ENCODE results near the gene SLC44A3. TPM values are rescaled to one million over a fixed set of nuclear protein-coding genes. Genes with fewer than 3 reads are reported as not detected.
"Not testable (repeated sequence)": the region's sequence is repeated elsewhere in the genome, so short reads cannot be mapped to it uniquely, and the experiment has no call there.

SLC44A3 gene
- total and polyA plus RNA-seq, 7 experiments from 2014 or later, result 0.24 to 1.0 TPM; not detected in 5

DNA sequence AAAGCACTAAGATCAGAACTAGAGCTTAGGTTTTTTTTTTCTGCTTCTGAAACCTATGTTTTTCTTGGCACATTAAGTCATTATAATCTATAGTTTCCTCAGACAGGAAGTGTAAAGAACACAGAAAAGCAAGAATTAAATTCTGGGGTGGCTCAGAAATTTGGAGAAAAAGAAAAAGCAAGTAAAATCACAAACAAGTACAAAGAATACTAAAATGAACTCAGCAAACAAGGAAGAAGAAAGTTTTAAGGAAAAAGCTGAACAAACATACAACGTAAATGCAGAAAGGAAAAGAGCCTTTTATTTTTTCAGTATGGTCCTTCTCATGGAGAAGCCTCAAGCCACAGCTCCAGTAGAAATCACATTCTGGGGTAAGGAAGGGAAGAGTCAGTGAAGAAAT lies 115.3 kb downstream of the SLC44A3 start:
- Histone ChIP-seq H3K4me3 (ENCODE audit: low read length) (no peak overlapping the region), H3K27ac (ENCODE audit: low read depth, low read length) (no peak overlapping the region), H3K4me1 (ENCODE audit: control insufficient read depth in 2 of 2, insufficient read depth in 2 of 2, low read length in 2 of 2) (no peaks in the 10 kb centered on the region), H3K9me3 (ENCODE audit: control insufficient read depth in 2 of 3, low read length in 3 of 3) (no peaks in the 10 kb centered on the region), H3K36me3 (ENCODE audit: control insufficient read depth in 2 of 3, insufficient read depth in 3 of 3, low read length in 3 of 3) (no peaks in the 10 kb centered on the region), H3K27me3 (ENCODE audit: control insufficient read depth in 2 of 2, insufficient read depth in 2 of 2, low read length in 2 of 2) (no peaks in the 10 kb centered on the region)
- Mint-ChIP-seq H3K4me1 (peaks cover 3 to 19% (median 10%) of the 10 kb centered on the region in 7 donors), H3K27me3 (peaks cover 0 to 12% (median 5%) of the 10 kb centered on the region in 5 donors), H3K9me3 (no peaks in the 10 kb centered on the region), H3K27ac (peak overlapping the region in 5 of 9 donors; percentile 5 to 63 (median 11)), H3K36me3 (peaks cover 0 to 4% (median 0%) of the 10 kb centered on the region in 5 donors), H3K4me3 (peak overlapping the region in 1 of 10 donors; percentile 4)
- ChIA-PET CTCF (interaction anchor here (1.6 kb wide), 1 partner anchor 11 kb away, joined by 3 read pairs; no protein-coding TSS in a partner anchor), POLR2A (no interaction called here)
- DNase-seq (no peak), ATAC-seq (no peak)
- intact Hi-C loops (cut with micrococcal nuclease), result no loop called here

GRCh38 chr1:94936861-94937620 lies 116.9 kb downstream of the SLC44A3 start:
- Histone ChIP-seq H3K27me3 (ENCODE audit: control insufficient read depth in 2 of 2, insufficient read depth in 2 of 2, low read length in 2 of 2) (no peaks in the 10 kb centered on the region), H3K4me3 (ENCODE audit: low read length) (no peak overlapping the region), H3K4me1 (ENCODE audit: control insufficient read depth in 2 of 2, insufficient read depth in 2 of 2, low read length in 2 of 2) (no peaks in the 10 kb centered on the region), H3K36me3 (ENCODE audit: control insufficient read depth in 2 of 3, insufficient read depth in 3 of 3, low read length in 3 of 3) (no peaks in the 10 kb centered on the region), H3K27ac (ENCODE audit: low read depth, low read length) (no peak overlapping the region), H3K9me3 (ENCODE audit: control insufficient read depth in 2 of 3, low read length in 3 of 3) (no peaks in the 10 kb centered on the region)
- DNase-seq, result no peak
- Mint-ChIP-seq H3K4me3 (no peak overlapping the region), H3K4me1 (peaks cover 3 to 19% (median 10%) of the 10 kb centered on the region in 7 donors), H3K27me3 (peaks cover 0 to 13% (median 5%) of the 10 kb centered on the region in 5 donors), H3K9me3 (no peaks in the 10 kb centered on the region), H3K36me3 (peaks cover 0 to 4% (median 0%) of the 10 kb centered on the region in 5 donors), H3K27ac (no peak overlapping the region)
- CTCF ChIA-PET, result interaction anchor here (0.6 kb wide), 1 partner anchor 105 kb away, joined by 3 read pairs; no protein-coding TSS in a partner anchor
- intact Hi-C loops (cut with micrococcal nuclease), result no loop called here
- POLR2A ChIA-PET, result no interaction called here
- ATAC-seq, result no peak

DNA sequence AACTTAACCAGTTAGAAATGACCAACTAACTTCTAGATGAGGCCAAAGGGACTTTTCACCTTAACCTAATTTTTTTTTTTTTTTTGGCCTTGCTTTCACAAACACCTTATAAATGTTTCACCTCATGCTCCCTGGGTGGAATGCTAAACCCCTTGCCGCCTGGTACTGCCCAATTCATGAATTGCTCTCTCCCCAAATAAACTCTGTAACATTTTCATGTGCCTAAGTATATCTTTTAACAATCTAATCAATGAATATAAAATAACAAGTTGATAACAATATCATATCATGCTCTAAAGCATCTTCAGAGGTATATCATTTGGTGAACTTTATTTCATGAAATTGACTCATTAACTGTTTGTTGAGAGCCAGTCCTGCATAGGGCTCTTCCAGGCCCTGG lies 117.7 kb downstream of the SLC44A3 start:
- Mint-ChIP-seq H3K9me3 (no peaks in the 10 kb centered on the region), H3K27me3 (peaks cover 0 to 14% (median 5%) of the 10 kb centered on the region in 5 donors), H3K4me3 (no peak overlapping the region), H3K4me1 (peaks cover 3 to 19% (median 10%) of the 10 kb centered on the region in 7 donors), H3K27ac (no peak overlapping the region), H3K36me3 (peaks cover 0 to 4% (median 0%) of the 10 kb centered on the region in 5 donors)
- Histone ChIP-seq H3K27ac (ENCODE audit: low read depth, low read length) (no peak overlapping the region), H3K27me3 (ENCODE audit: control insufficient read depth in 2 of 2, insufficient read depth in 2 of 2, low read length in 2 of 2) (no peaks in the 10 kb centered on the region), H3K4me1 (ENCODE audit: control insufficient read depth in 2 of 2, insufficient read depth in 2 of 2, low read length in 2 of 2) (no peaks in the 10 kb centered on the region), H3K36me3 (ENCODE audit: control insufficient read depth in 2 of 3, insufficient read depth in 3 of 3, low read length in 3 of 3) (no peaks in the 10 kb centered on the region), H3K4me3 (ENCODE audit: low read length) (no peak overlapping the region), H3K9me3 (ENCODE audit: control insufficient read depth in 2 of 3, low read length in 3 of 3) (no peaks in the 10 kb centered on the region)
- DNase-seq, result no peak
- intact Hi-C loops (cut with micrococcal nuclease), result no loop called here
- ChIA-PET CTCF (interaction anchor here (0.6 kb wide), 1 partner anchor 104 kb away, joined by 3 read pairs; no protein-coding TSS in a partner anchor), POLR2A (no interaction called here)
- no peak for ATAC-seq

- intact Hi-C loops (cut with micrococcal nuclease), result no loop called here
- Mint-ChIP-seq H3K9me3 (no peaks in the 10 kb centered on the region), H3K27ac (no peak overlapping the region), H3K27me3 (peaks cover 0 to 33% (median 11%) of the 10 kb centered on the region in 5 donors), H3K4me3 (no peak overlapping the region), H3K36me3 (peaks cover 0 to 7% (median 0%) of the 10 kb centered on the region in 5 donors), H3K4me1 (peaks cover under 1 to 9% (median 4%) of the 10 kb centered on the region in 7 donors)
- ChIA-PET CTCF (interaction anchor here (0.7 kb wide), 2 partner anchors 8 to 17 kb away, joined by 4 to 7 read pairs; no protein-coding TSS in a partner anchor), POLR2A (no interaction called here)
- H3K9me3 ChIP-seq (ENCODE audit: control insufficient read depth in 2 of 3, low read length in 3 of 3), result no peaks in the 10 kb centered on the region
- no peak overlapping the region for H3K27ac ChIP-seq (ENCODE audit: low read depth, low read length)
- ATAC-seq (no peak), DNase-seq (no peak)
- no peak overlapping the region for H3K4me3 ChIP-seq (ENCODE audit: low read length)
- H3K27me3 ChIP-seq (ENCODE audit: control insufficient read depth in 2 of 2, insufficient read depth in 2 of 2, low read length in 2 of 2), result no peaks in the 10 kb centered on the region
- H3K4me1 ChIP-seq (ENCODE audit: control insufficient read depth in 2 of 2, insufficient read depth in 2 of 2, low read length in 2 of 2), result no peaks in the 10 kb centered on the region
- no peaks in the 10 kb centered on the region for H3K36me3 ChIP-seq (ENCODE audit: control insufficient read depth in 2 of 3, insufficient read depth in 3 of 3, low read length in 3 of 3)
Measured at GRCh38 chr1:94940738-94941137, 120.6 kb downstream of the SLC44A3 start.

- intact Hi-C loops (cut with micrococcal nuclease); H3K9me3 Mint-ChIP-seq; H3K36me3 Mint-ChIP-seq; CTCF ChIA-PET; POLR2A ChIA-PET; ATAC-seq; H3K9me3 ChIP-seq (ENCODE audit: control insufficient read depth in 2 of 3, low read length in 3 of 3); H3K4me3 Mint-ChIP-seq; H3K27me3 ChIP-seq (ENCODE audit: control insufficient read depth in 2 of 2, insufficient read depth in 2 of 2, low read length in 2 of 2); H3K4me1 ChIP-seq (ENCODE audit: control insufficient read depth in 2 of 2, insufficient read depth in 2 of 2, low read length in 2 of 2); H3K27ac ChIP-seq (ENCODE audit: low read depth, low read length); DNase-seq; H3K4me1 Mint-ChIP-seq; H3K4me3 ChIP-seq (ENCODE audit: low read length); H3K36me3 ChIP-seq (ENCODE audit: control insufficient read depth in 2 of 3, insufficient read depth in 3 of 3, low read length in 3 of 3); H3K27ac Mint-ChIP-seq: not testable (repeated sequence)
- H3K27me3 Mint-ChIP-seq, result peaks cover 0 to 39% (median 11%) of the 10 kb centered on the region in 5 donors
Measured at GRCh38 chr1:94941480-94941879, 121.3 kb downstream of the SLC44A3 start.

DNA sequence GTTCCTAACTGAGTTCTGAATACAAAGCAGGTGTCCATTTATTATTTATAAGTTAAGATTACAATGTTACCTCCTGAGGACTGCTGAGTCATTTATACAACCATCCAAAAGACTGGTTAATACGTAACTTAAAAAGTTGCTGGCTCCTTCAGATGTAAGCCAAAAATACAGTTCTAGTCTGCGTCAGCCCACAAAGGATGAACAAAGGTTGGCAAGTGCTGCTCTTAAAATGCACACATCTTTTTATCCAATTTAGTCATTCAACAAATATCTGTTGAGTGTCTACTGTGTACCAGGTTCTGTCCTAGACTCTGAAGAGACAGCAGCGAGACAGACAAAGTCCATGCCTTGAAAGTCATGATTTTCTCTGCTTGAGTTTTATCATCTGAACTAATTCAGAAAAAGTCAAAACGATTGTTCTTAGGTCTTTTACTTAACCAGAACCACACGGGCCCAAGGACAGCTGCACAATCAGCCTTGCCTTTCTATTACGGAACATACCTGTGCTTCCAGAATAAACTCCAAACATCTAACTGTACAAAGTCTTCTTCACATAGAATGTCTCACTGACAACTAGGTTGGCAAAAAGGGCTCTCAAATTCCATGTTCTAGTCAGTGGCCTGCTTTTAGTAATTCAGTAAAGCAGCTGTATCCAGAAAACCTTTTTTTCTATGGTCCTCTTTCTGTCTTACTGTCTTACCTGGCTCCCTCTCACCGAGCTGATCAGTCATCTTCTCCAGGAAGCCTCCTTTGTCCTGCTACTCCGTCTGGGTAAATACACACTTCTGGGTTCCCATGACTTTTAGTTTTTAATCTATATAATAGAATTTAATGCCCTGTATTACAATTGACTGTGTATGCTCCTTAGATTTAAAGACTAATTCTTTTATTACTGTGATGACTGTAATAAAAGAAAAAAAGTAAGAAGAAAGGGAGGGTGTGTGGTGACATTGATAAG lies 122.3 kb downstream of the SLC44A3 start:
- ATAC-seq, result no peak
- Histone ChIP-seq H3K4me1 (ENCODE audit: control insufficient read depth in 2 of 2, insufficient read depth in 2 of 2, low read length in 2 of 2) (no peaks in the 10 kb centered on the region), H3K27me3 (ENCODE audit: control insufficient read depth in 2 of 2, insufficient read depth in 2 of 2, low read length in 2 of 2) (no peaks in the 10 kb centered on the region), H3K36me3 (ENCODE audit: control insufficient read depth in 2 of 3, insufficient read depth in 3 of 3, low read length in 3 of 3) (no peaks in the 10 kb centered on the region), H3K27ac (ENCODE audit: low read depth, low read length) (no peak overlapping the region), H3K9me3 (ENCODE audit: control insufficient read depth in 2 of 3, low read length in 3 of 3) (no peaks in the 10 kb centered on the region), H3K4me3 (ENCODE audit: low read length) (no peak overlapping the region)
- intact Hi-C loops (cut with micrococcal nuclease), result no loop called here
- ChIA-PET POLR2A (interaction anchor here (0.6 kb wide), 1 partner anchor 44 kb away, joined by 5 read pairs; no protein-coding TSS in a partner anchor), CTCF (no interaction called here)
- Mint-ChIP-seq H3K27ac (no peak overlapping the region), H3K4me3 (no peak overlapping the region), H3K9me3 (no peaks in the 10 kb centered on the region), H3K27me3 (peaks cover 0 to 39% (median 11%) of the 10 kb centered on the region in 5 donors), H3K36me3 (peaks cover 0 to 7% (median 0%) of the 10 kb centered on the region in 5 donors), H3K4me1 (peaks cover 0 to 2% (median 0%) of the 10 kb centered on the region in 7 donors)
- no peak for DNase-seq

Measured in naive thymus-derived CD4-positive, alpha-beta T cell (primary cell).